Activated CD4-positive, CD25-positive, alpha-beta regulatory T cell (primary cell): ENCODE data around the gene DOK1.

Experiments used
- DNase-seq, 4 experiments: peaks; one replicate each; lab custom pipeline; 2025; lab: John Stamatoyannopoulos, UW

The DOK1 gene

DNA sequence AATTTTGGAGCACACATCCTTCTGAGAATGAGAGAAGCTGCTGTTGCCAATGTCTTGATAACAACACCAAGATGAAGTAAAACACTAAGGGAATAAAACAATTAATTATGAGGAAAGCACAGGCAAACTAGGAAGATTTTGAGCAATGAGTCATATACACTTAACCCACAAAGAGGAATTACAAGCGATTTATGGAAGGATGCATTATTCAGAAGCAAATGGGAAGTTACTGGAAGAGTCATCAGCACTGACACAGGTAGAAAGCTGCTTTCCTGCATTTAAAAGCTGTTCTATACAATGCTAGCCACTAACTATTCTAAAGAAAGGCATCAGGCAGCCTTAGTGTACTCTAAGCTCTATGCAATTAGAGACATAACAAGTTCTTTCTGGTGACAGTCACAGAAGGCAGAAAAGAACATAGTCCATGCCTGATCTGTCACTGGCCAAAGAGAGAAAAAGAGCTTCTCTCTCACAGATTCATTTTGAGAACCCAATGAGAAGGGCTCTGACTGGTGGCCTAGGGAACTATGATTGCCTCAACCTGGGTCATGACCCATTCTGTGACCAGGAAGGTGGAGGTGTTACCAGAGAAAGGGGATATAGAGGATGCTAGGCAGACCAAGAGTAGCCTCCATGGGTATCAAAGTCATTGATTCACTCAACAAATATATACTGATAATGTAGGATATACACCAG, 48.2 kb downstream of the DOK1 start:
- no peak for DNase-seq

DNA sequence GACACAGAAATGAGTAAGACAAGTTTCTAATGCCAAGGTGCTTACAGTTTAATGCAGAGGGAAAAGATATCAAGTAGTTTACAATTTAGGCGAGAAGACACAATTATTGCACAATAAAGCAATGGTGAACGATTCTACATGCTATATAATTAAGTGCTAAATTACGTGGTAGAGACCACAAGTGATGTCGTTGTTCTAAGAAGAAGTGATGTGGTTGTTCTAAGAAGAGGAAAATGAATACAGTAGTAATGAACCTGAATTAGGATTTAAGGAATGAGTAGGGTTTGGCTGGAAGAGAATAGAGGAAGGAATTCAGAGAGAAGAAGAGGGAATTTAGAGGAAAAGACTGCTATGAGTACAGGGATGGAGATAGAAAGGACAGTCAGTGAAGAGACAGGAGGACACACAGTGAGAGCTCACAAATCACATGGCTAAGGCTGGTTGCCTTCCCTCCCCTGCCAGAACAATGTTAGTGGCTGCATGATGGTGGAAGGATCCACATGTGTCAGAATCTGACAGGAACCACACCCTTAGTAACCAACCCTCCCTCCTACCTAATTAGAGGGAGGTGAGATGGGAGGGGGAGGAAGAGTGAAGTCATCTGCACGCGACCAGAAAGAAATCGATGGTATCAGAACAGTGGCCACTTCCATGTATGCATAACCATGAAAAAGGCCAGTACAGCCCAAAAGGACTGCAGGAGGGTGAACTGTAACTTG, 48.9 kb downstream of the DOK1 start:
- DNase-seq: no peak

DNA sequence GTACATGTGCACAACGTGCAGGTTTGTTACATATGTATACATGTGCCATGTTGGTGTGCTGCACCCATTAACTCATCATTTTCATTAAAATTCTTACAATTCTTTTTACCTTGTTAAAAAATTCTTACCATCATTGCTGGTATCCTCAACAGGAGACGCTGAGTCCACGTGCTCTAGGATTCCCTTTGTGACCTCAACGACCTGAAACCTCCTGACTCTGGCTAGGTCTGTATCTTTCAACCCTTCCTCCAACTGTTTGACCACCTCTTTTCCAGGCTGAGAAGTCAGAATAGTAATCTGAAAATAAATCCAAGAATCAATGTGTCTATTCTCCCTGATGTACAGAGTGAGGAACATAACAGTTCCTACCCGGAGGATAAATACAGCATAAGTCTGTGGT, 52.4 kb downstream of the DOK1 start:
- no peak for DNase-seq
